Vagina (tissue), 2 donors: ENCODE results near the gene PFKL. TPM values are rescaled to one million over a fixed set of nuclear protein-coding genes. Genes with fewer than 3 reads are reported as not detected.

Experiments
- DNase-seq, 2 donors: peaks; one replicate each; pipeline ENCODE4 v3.0.0-alpha.2; 2017; ENCODE audit errors: extremely low spot score in 2 of 2
- H3K27ac ChIP-seq: fragments of 200-600 bp; sonication (generic); one replicate; pipeline ENCODE4 v1.5.1; 2019
- H3K27me3 ChIP-seq: fragments of 200-600 bp; sonication (generic); one replicate; pipeline ENCODE4 v1.5.1; 2019
- H3K36me3 ChIP-seq, 2 donors: fragments of 200-600 bp; sonication (generic); one replicate each; pipeline ENCODE4 v1.5.1; 2017 to 2019
- H3K4me1 ChIP-seq: fragments of 200-600 bp; sonication (generic); one replicate; pipeline ENCODE4 v1.5.1; 2019
- H3K4me3 ChIP-seq, 2 donors: fragments of 200-600 bp; sonication (generic); 1 replicate in 1 of 2; 2 replicates in 1 of 2; pipeline ENCODE4 v1.5.1; 2016 to 2019
- H3K9me3 ChIP-seq: fragments of 200-600 bp; sonication (generic); one replicate; pipeline ENCODE4 v1.5.1; 2019
- CTCF ChIP-seq, 3 experiments: fragments of 450-650 bp in 2 of 3; fragments of 200-600 bp in 1 of 3; sonication (generic) in 1 of 3; IDR thresholded peaks; one replicate each; pipeline ENCODE4 v1.5.1; 2017 to 2019; ENCODE audit warnings: antibody characterized with exemption in 3 of 3, mild to moderate bottlenecking in 2 of 3, moderate library complexity in 2 of 3
- POLR2A ChIP-seq, 2 donors: fragments of 450-650 bp; IDR thresholded peaks; one replicate each; pipeline ENCODE4 v1.6.1; 2017; ENCODE audit warnings: antibody characterized with exemption in 2 of 2, mild to moderate bottlenecking in 2 of 2, moderate library complexity in 2 of 2
- POLR2AphosphoS5 ChIP-seq, 2 donors: sonication (generic); formaldehyde crosslinking; IDR thresholded peaks; one replicate each; pipeline ENCODE4 v1.9.0; 2017; ENCODE audit warnings: antibody characterized with exemption in 2 of 2, mild to moderate bottlenecking in 2 of 2, low read depth in 1 of 2; ENCODE audit not compliant: insufficient read depth in 1 of 2
- intact Hi-C: fragments of 100-400 bp; cut with DNase I; formaldehyde crosslinking; loops from one replicate; pipeline ENCODE4 v1.15.1; 2023
- total RNA-seq: library from RNA; depleted of rRNA; stranded (reverse); fragments of >200 nt; gene quantifications from one replicate; pipeline ENCODE4 v1.2.3, GENCODE V29; 2016

PFKL gene
- total RNA-seq, 1 donor from 2014 or later, result 79.1 TPM

GRCh38 chr21:44365251-44365966, 65.6 kb downstream of the PFKL start:
- Histone ChIP-seq H3K9me3 (no peaks in the 10 kb centered on the region), H3K27me3 (no peaks in the 10 kb centered on the region), H3K4me3 (no peak overlapping the region), H3K36me3 (no peaks in the 10 kb centered on the region), H3K4me1 (no peaks in the 10 kb centered on the region), H3K27ac (no peak overlapping the region)
- TF ChIP-seq POLR2AphosphoS5 (IDR thresholded peaks at IDR 0.05; ENCODE audit: insufficient read depth in 1 of 2, low read depth in 1 of 2), result no peak
- TF ChIP-seq CTCF (IDR thresholded peaks at IDR 0.05), result no peak
- no peak for TF ChIP-seq POLR2A (IDR thresholded peaks at IDR 0.05)
- intact Hi-C loops, result no loop called here
- DNase-seq, result no peak

- Histone ChIP-seq H3K27me3 (no peaks in the 10 kb centered on the region), H3K4me1 (no peaks in the 10 kb centered on the region), H3K27ac (no peak overlapping the region), H3K36me3 (no peaks in the 10 kb centered on the region), H3K9me3 (no peaks in the 10 kb centered on the region), H3K4me3 (no peak overlapping the region)
- DNase-seq, result no peak
- TF ChIP-seq POLR2A (IDR thresholded peaks at IDR 0.05), result no peak
- intact Hi-C loops, result no loop called here
Measured at GRCh38 chr21:44365967-44366585, 66.2 kb downstream of the PFKL start.

- TF ChIP-seq CTCF (IDR thresholded peaks at IDR 0.05), result no peak
- TF ChIP-seq POLR2A (IDR thresholded peaks at IDR 0.05), result no peak
- TF ChIP-seq POLR2AphosphoS5 (IDR thresholded peaks at IDR 0.05; ENCODE audit: insufficient read depth in 1 of 2, low read depth in 1 of 2), result no peak
- DNase-seq, result no peak
- no peaks in the 10 kb centered on the region for H3K27me3 ChIP-seq
- no peak overlapping the region for H3K27ac ChIP-seq
- H3K36me3 ChIP-seq, result no peaks in the 10 kb centered on the region
- no peak overlapping the region for H3K4me3 ChIP-seq
- intact Hi-C loops, result no loop called here
- no peaks in the 10 kb centered on the region for H3K4me1 ChIP-seq
- H3K9me3 ChIP-seq, result no peaks in the 10 kb centered on the region
Measured at GRCh38 chr21:44366586-44367211, 66.8 kb downstream of the PFKL start.

DNA sequence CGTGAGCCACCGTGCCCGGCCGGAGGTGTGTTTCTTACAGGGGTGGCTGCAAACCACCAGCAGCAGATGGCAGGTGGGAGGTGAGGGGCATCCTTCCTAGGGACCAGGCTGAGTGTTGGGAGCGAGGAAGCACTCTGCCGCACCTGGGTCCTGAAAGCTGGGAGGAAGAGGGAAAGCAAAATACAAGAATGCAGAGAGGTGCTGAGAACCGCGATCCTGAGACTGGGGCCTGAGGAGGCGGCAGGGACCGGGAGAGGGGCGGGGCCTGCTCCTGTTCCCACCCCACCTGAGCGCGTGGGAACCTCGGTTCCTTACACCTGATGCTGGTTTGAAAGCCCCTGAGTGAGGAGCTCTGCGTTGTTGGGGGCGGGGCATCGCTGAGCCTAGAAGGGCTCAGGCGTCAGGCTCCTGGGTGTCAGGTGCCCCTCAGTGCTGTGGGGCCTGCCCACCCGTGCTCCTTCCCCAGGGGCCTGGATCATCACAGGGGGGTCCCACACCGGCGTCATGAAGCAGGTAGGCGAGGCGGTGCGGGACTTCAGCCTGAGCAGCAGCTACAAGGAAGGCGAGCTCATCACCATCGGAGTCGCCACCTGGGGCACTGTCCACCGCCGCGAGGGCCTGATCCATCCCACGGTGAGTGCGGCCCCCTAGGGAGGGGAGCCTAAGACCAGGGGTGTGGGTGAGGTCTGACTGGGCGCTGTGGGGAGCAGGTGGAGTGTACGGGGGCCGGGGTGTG, 69.0 kb downstream of the PFKL start:
- Histone ChIP-seq H3K27me3 (no peaks in the 10 kb centered on the region), H3K4me3 (no peak overlapping the region), H3K4me1 (no peaks in the 10 kb centered on the region), H3K9me3 (no peaks in the 10 kb centered on the region), H3K36me3 (no peaks in the 10 kb centered on the region), H3K27ac (no peak overlapping the region)
- intact Hi-C loops, result no loop called here
- TF ChIP-seq CTCF (IDR thresholded peaks at IDR 0.05) (no peak), POLR2A (IDR thresholded peaks at IDR 0.05) (no peak), POLR2AphosphoS5 (IDR thresholded peaks at IDR 0.05; ENCODE audit: insufficient read depth in 1 of 2, low read depth in 1 of 2) (no peak)
- no peak for DNase-seq

- TF ChIP-seq CTCF (IDR thresholded peaks at IDR 0.05) (no peak), POLR2AphosphoS5 (IDR thresholded peaks at IDR 0.05; ENCODE audit: insufficient read depth in 1 of 2, low read depth in 1 of 2) (no peak), POLR2A (IDR thresholded peaks at IDR 0.05) (no peak)
- Histone ChIP-seq H3K9me3 (no peaks in the 10 kb centered on the region), H3K4me1 (no peaks in the 10 kb centered on the region), H3K4me3 (no peak overlapping the region), H3K36me3 (no peaks in the 10 kb centered on the region), H3K27ac (no peak overlapping the region), H3K27me3 (no peaks in the 10 kb centered on the region)
- no peak for DNase-seq
- intact Hi-C loops, result no loop called here
Measured at GRCh38 chr21:44370027-44370735, 70.3 kb downstream of the PFKL start.
